T-helper 17 cell (primary cell): ENCODE results near the gene IL36A. TPM values are rescaled to one million over a fixed set of nuclear protein-coding genes. Genes with fewer than 3 reads are reported as not detected.

Experiments
- ATAC-seq: fragments of 150-1000 bp; cut with Tn5 transposase; 2 replicates; pipeline ENCODE4 v1.10.0; 2021; ENCODE audit warnings: mild to moderate bottlenecking, moderate library complexity
- DNase-seq, 3 donors: peaks; one replicate each; pipeline versions ENCODE4 v3.0.0 to v3.0.0-alpha.2; 2020 to 2021
- H3K9me3 ChIP-seq: one replicate; pipeline ENCODE4 v1.7.0; 2013; ENCODE audit warnings: low read length, mild to moderate bottlenecking; ENCODE audit not compliant: control insufficient read depth, poor library complexity, severe bottlenecking
- H3K27ac Mint-ChIP-seq: one replicate; pipeline ENCODE4 v1.8.0; 2022; ENCODE audit warnings: mild to moderate bottlenecking, moderate library complexity, mixed read lengths
- H3K27me3 Mint-ChIP-seq: one replicate; pipeline ENCODE4 v1.8.0; 2022; ENCODE audit warnings: mixed read lengths
- H3K36me3 Mint-ChIP-seq: one replicate; pipeline ENCODE4 v1.8.0; 2022; ENCODE audit warnings: low read depth, mixed read lengths
- H3K4me1 Mint-ChIP-seq: one replicate; pipeline ENCODE4 v1.8.0; 2022; ENCODE audit warnings: mild to moderate bottlenecking, mixed read lengths
- H3K4me3 Mint-ChIP-seq: one replicate; pipeline ENCODE4 v1.8.0; 2022; ENCODE audit warnings: mild to moderate bottlenecking, moderate library complexity, mixed read lengths
- total RNA-seq, 4 donors: library from RNA in 2 of 4; stranded (reverse) in 2 of 4; gene quantifications; one replicate each; pipeline ENCODE4 v1.2.3 and lab custom pipeline; 2022 to 2026

IL36A gene
- total RNA-seq, 2 donors from 2014 or later: not detected

DNA sequence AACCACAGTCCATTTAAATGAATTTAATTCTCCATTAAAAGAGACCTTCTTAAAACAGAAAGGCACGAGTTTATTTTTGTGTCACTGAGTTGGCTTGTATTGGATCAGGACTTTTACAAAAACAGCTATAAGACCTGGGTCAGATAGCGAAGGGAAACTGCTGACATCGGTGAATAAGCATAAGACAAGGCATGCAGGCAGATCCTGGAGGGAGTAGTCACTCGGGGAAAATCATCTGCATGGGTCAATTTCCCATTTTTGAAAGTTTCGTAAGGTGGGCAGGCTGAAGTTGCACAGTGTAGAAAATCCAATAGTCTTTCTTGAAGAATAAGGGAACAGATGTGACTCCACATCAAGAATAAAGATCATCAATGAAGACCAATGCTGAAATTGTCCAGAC, 34.5 kb downstream of the IL36A start:
- DNase-seq: no peak
- peaks cover 2% of the 10 kb centered on the region for H3K36me3 Mint-ChIP-seq
- no peak overlapping the region for H3K27ac Mint-ChIP-seq
- H3K4me3 Mint-ChIP-seq: no peak overlapping the region
- H3K9me3 ChIP-seq: no peaks in the 10 kb centered on the region
- no peak for ATAC-seq
- peaks cover 2% of the 10 kb centered on the region for H3K4me1 Mint-ChIP-seq
- H3K27me3 Mint-ChIP-seq: peaks cover 28% of the 10 kb centered on the region

DNA sequence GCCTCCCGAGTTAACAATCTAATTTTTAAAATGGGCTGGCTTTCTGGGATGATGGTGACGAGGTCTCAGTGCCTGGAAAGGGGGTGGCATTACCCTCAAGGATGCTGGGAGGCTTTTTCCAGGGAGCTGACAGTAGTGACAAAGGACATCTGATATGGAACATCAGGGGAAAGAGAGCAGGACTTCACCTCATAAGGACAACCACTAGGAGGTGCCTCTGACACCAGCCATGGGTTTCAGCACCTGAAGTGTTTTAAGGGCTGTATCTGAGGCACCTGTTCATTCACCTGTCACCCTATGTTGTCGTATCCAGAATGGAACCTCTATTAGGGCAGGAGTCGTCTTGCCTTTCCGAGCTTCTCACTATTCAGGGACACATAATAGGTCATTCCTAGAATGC, 36.6 kb downstream of the IL36A start:
- no peak for ATAC-seq
- peaks cover 18% of the 10 kb centered on the region for H3K27me3 Mint-ChIP-seq
- DNase-seq: no peak
- H3K36me3 Mint-ChIP-seq: peaks cover 2% of the 10 kb centered on the region
- no peak overlapping the region for H3K4me3 Mint-ChIP-seq
- peaks cover 3% of the 10 kb centered on the region for H3K9me3 ChIP-seq
- H3K27ac Mint-ChIP-seq: no peak overlapping the region
- peaks cover 2% of the 10 kb centered on the region for H3K4me1 Mint-ChIP-seq

DNA sequence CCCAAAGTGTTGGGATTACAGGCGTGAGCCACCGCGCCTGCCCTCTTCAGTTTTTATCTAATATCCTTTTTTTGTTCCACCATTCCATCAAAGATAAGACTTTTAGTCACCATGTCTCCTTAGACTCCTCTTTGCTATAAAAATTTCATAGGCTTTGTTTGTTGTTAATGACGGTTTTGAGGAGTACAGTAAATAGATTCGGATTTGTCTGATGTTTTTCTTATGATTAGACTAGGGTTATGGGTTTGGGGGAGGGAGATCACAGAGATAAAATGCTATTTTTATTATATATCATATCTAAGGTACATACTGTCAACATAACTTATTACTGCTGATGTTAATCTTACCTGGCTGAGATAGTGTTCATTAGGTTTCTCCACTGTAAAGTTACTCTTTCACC, 41.2 kb downstream of the IL36A start:
- H3K4me3 Mint-ChIP-seq: no peak overlapping the region
- H3K27me3 Mint-ChIP-seq: peaks cover 5% of the 10 kb centered on the region
- peaks cover 2% of the 10 kb centered on the region for H3K36me3 Mint-ChIP-seq
- H3K27ac Mint-ChIP-seq: no peak overlapping the region
- no peak for DNase-seq
- peaks cover 3% of the 10 kb centered on the region for H3K4me1 Mint-ChIP-seq
- H3K9me3 ChIP-seq: peaks cover 3% of the 10 kb centered on the region
- ATAC-seq: no peak

GRCh38 chr2:113050921-113051895, 45.9 kb downstream of the IL36A start:
- no peak overlapping the region for H3K4me3 Mint-ChIP-seq
- H3K27ac Mint-ChIP-seq: no peak overlapping the region
- no peak for ATAC-seq
- peaks cover 7% of the 10 kb centered on the region for H3K27me3 Mint-ChIP-seq
- H3K36me3 Mint-ChIP-seq: peaks cover 2% of the 10 kb centered on the region
- DNase-seq: no peak
- H3K4me1 Mint-ChIP-seq: peaks cover 3% of the 10 kb centered on the region
- no peaks in the 10 kb centered on the region for H3K9me3 ChIP-seq

DNA sequence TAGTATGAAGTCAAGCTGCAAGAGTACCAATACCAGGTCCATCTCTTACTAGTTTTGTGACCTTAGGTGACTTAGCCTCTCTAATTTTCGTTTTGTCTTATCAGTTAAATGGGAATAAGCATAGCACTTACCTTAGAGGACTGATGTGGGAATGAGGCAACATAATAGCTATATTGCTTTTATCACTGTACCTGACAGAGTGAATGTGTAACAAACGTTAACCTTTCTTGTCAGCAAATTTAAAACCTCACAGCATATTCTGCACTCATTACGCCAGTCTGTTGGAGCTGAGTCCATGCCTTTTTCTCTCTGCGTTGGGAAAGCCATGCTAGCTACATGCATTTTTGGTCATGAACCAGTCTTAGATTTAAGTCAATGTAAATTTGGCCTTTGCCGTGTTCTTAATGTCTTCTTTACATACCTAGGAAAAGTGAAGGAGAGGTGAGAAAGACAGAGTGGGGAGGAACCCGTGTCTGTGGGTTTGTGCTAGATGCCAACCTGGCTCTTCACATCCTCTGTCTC, 47.2 kb downstream of the IL36A start, which contains the start of gene IL36B:
TSS of gene IL36B (minus strand) at position 472 of the 522 bp plus-strand sequence.
- Mint-ChIP-seq H3K4me3 (no peak within 1 kb of the TSS), H3K27ac (no peak within 1 kb of the TSS), H3K27me3 (peaks cover 7% of the 10 kb centered on the region), H3K4me1 (peaks cover 3% of the 10 kb centered on the region), H3K36me3 (peaks cover 2% of the 10 kb centered on the region)
- H3K9me3 ChIP-seq: no peaks in the 10 kb centered on the region
- ATAC-seq (no peak), DNase-seq (no peak)

GRCh38 chr2:113053666-113054065, 48.4 kb downstream of the IL36A start:
- DNase-seq (no peak), ATAC-seq (no peak)
- Mint-ChIP-seq H3K27me3 (peaks cover 7% of the 10 kb centered on the region), H3K27ac (no peak overlapping the region), H3K4me1 (no peaks in the 10 kb centered on the region), H3K36me3 (peaks cover 2% of the 10 kb centered on the region), H3K4me3 (no peak overlapping the region)
- no peaks in the 10 kb centered on the region for H3K9me3 ChIP-seq

GRCh38 chr2:113054066-113054465, 48.8 kb downstream of the IL36A start:
- Mint-ChIP-seq H3K27ac (no peak overlapping the region), H3K36me3 (peaks cover 2% of the 10 kb centered on the region), H3K27me3 (peaks cover 7% of the 10 kb centered on the region), H3K4me1 (no peaks in the 10 kb centered on the region), H3K4me3 (no peak overlapping the region)
- no peaks in the 10 kb centered on the region for H3K9me3 ChIP-seq
- DNase-seq (no peak), ATAC-seq (no peak)

DNA sequence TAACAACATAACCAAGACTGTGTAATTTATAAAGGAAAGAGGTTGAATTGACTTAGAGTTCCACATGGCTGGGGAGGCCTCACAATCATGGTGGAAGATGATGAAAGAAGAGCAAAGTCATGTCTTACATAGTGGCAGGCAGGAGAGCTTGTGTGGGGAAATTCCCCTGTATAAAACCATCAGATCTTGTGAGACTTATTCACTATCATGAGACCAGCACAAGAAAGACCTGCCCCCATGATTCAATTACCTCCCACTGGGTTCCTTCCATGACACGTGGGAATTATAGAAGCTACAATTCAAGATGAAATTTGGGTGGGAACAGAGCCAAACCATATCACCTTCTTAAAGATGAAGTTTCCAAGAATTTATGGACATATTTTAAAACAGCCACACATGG, 51.3 kb downstream of the IL36A start:
- H3K9me3 ChIP-seq: no peaks in the 10 kb centered on the region
- Mint-ChIP-seq H3K27me3 (peaks cover 9% of the 10 kb centered on the region), H3K4me3 (no peak overlapping the region), H3K36me3 (peaks cover 2% of the 10 kb centered on the region), H3K27ac (no peak overlapping the region), H3K4me1 (no peaks in the 10 kb centered on the region)
- DNase-seq (no peak), ATAC-seq (no peak)

- no peak overlapping the region for H3K27ac Mint-ChIP-seq
- ATAC-seq: no peak
- H3K36me3 Mint-ChIP-seq: peaks cover 2% of the 10 kb centered on the region
These were observed 51.9 kb downstream of the IL36A start for GRCh38 chr2:113057117-113057516.

More at GRCh38 chr2:113057117-113057516, 51.9 kb downstream of the IL36A start:
- no peaks in the 10 kb centered on the region for H3K9me3 ChIP-seq
- no peak for DNase-seq
- peaks cover 7% of the 10 kb centered on the region for H3K27me3 Mint-ChIP-seq
- no peak overlapping the region for H3K4me3 Mint-ChIP-seq
- H3K4me1 Mint-ChIP-seq: no peaks in the 10 kb centered on the region

Other genes starting within 250 kb of the IL36A start
- under 1 TPM; 0.37 to 0.97 TPM for gene CKAP2L, start 240.8 kb upstream of the IL36A start, total RNA-seq
- gene IL1A, start 221.0 kb upstream of the IL36A start, total RNA-seq: under 1 TPM; 0.35 to 0.44 TPM
- gene IL1B, start 168.7 kb upstream of the IL36A start, total RNA-seq: 10 to 100 TPM; 30.8 to 61.2 TPM
- not detected for gene IL37, start 94.3 kb upstream of the IL36A start, total RNA-seq
- gene IL36G, start 27.5 kb upstream of the IL36A start, total RNA-seq: not detected
- gene IL36B, start 47.4 kb downstream of the IL36A start, total RNA-seq: not detected
- not detected for gene IL36RN, start 53.7 kb downstream of the IL36A start, total RNA-seq
- not detected for gene IL1F10, start 62.5 kb downstream of the IL36A start, total RNA-seq
- gene IL1RN, start 122.1 kb downstream of the IL36A start, total RNA-seq: 1 to 10 TPM in 1 of 2 donors, under 1 TPM in 1; 0.68 to 1.2 TPM
- gene PSD4, start 168.5 kb downstream of the IL36A start, total RNA-seq: 100 to 1,000 TPM; 141 to 160 TPM